GM18520 (cell line): ENCODE data around the gene CAPN5.

Source experiments
- ATAC-seq: cut with Tn5 transposase; IDR thresholded peaks from one replicate; pipeline ENCODE4 v1.9.1; 2021; ENCODE audit not compliant: unreplicated experiment

The CAPN5 gene

DNA sequence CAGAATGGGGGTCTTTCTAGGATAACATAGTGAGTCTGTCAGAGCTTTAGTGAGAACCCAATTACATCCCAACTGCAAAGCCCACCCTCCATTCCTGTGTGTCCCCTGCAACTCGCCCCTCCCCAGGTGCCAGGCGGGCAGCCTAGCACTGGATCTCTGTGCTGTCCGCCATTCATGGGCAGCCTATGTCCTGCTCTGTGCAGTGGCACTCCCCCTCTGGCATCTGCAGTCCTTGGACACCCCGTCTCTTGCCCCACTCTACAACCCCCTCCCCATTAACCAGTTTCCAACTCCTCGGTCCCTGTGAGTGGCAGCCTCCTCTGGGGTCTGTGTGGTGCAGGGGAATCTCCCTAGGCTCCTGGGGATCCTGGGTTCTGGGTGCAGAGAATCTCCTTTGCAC is 98.3 kb downstream of the CAPN5 start:
- ATAC-seq = no peak

DNA sequence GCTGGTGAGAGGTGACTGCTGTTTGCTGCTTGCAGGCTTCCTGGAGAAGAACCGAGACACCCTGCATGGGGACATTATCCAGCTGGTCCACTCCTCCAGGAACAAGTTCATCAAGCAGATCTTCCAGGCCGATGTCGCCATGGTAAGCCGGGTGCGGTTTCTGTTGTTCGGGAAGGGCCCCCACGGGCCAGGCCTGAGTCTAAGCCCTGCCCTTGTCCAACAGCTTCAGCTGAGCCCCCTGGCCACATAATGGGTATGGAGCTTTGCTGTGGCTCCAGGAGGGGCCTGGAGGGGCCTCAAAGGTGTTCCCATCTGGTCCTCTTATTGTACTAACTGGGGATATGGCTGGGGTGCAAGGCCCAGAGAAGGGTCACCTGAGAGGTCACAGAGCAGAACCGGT is 99.2 kb downstream of the CAPN5 start:
- no peak for ATAC-seq

DNA sequence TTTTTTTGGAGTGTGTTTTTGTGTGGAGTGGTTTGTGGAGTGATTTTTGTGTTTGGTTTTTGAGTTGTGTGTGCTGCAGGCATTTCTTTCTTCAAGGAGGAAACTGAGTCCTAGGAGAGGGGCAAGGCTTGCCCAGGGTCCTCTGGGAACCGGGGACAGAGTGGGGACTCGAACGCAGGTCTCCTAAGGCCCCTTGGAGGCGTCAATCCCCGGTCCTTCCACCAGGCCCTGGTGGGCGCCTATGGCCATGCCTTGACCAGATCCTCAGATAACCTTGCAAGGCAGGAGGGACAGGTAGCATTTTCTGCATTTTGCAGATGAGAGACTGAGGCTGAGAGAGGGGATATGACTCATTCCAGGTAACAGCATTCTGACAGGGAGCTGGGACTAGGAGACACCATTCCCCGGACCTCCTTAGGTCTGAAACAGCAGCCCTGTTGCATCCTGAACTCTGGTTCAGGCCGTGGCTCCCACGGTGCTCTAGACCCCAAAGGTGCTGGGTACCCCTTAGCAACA is 100.4 kb downstream of the CAPN5 start:
- ATAC-seq = no peak

DNA sequence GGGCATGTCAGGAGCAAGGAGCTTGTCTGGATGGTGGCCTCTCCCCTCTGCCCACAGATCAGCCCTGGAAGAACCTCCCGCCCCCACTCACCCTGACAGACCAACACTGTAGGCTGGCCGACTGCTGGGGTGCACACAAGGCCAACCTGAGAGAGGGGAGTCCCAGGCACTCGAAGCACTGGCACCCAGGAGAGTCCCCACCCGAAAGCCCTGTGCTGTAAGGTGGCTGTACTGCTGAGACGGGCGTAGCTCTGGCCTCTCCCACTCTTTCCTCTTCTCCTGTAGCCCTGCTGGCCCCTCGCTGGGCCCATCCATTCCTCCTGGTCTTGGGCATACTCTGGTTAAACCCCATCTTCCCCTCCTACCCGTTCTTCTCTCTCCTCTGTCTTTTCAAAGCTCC is 101.0 kb downstream of the CAPN5 start:
- no peak for ATAC-seq

DNA sequence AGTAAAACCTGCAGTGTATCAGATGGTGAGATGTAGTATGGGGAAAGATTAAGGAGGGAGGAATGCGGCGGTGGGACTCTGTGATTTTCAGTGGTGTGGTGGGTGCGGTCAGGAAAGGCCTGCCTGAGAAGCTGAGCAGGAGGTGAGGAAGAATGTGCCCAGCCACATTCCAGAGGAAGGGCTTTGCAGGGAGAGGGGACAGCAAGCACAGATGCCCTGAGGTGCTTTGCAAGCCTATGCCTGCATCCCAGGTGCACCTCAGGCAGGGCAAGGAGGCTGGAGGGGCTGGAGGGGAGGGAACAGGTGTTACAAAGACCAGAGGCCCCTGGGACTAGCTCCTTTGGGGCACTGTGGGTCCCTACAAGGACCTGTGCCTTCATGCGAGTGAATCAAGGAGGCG is 103.3 kb downstream of the CAPN5 start:
- no peak for ATAC-seq

DNA sequence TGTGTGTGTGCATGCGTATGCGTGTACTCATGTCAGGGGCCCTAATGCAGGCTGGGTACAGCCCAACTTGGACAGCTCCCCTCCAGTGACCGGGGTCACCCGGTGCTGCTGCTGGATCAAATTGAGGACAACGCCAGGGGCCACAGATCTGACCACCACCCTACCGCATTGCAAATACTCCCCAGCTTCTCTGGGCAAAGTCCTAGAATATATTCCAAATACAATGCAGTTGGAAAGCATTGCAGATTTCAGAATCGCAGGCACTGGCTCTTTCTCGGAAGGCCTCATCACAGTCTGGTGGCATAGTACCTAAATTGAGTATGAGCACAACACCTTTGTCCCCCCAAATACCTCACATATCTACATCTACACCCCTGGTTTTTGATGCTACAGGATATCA is 104.5 kb downstream of the CAPN5 start:
- ATAC-seq = no peak

DNA sequence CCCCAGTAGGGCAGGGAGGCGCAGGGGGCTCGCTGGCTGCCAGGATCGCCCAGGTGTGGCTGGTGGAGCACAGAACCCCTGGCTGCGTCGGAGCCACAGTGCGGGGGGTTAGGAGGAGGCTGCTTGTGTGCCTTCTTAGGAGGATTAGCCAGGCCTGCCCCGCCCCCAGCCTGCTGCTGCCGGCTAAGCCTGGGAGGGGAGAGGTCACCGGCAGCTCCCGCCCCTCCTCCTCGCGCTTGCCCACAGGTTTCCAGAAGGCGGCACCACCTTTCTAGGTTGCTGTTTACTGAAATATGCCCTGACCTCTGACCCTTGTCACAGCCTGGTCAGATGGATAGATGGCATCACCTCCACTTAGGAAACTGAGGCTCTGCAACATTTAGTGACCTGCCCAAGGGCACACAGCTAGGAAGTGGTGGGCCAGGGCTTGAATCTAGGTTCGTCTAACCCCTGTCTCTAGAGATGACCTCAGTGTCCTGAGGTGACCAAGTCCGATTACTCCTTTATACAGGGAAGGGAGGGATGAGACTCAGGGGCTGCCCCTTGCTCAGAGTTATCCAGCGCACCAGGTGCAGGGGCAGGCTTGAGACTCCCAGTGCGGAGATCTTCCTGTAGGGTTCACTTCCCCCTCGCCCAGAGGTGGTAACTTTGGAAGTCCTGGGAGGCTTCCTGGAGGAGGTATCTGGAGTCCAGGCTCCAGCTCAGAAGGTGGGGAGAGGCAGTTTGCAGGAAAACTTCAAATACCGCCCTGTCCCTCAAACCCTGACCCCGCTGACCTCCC is 105.3 kb downstream of the CAPN5 start:
- no peak for ATAC-seq

DNA sequence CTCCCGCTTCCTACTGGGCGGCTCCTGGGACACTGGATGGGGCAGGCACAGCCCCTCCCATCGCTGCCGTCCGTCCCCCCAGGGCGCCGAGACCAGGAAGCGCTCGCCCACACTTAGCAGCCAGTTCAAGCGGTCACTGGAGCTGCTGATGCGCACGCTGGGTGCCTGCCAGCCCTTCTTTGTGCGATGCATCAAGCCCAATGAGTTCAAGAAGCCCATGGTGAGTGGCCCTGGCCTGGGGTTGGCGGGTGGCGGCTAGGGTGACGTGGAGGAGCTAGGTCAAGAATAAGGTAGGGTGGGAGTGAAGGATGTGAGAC is 105.9 kb downstream of the CAPN5 start:
- ATAC-seq = no peak

DNA sequence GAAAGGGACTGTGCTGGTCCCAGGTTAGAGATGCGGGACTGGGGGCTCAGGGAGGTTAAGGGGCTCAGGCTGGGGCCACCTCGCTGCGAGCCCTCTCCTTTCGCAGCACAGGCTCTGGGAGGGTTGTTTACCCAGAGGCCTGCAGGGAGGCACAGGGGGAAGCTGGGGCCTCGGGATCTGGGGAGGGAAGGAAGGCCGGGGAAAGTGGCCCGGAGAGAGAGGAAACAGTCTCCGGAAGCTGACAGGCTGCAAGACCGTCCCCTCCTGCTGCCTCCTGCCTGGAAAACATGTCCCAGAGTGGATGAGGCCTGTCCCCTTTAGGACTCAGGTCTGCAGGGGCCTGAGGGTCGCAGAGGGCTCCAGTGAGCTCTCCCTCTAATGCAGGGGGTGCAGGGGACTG is 106.7 kb downstream of the CAPN5 start:
- no peak for ATAC-seq

DNA sequence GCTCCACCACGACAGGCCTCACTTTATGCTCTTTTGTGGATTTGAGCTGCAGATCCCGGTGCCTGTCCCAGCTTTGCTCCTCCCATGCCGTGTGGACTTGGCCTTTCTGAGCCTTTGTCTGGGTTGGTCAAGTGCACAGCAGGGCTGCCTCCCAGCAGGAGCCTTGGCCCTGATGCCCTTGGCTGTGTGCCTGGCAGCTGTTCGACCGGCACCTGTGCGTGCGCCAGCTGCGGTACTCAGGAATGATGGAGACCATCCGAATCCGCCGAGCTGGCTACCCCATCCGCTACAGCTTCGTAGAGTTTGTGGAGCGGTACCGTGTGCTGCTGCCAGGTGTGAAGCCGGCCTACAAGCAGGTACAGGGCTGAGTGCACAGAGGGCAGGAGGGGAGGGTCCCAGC is 107.8 kb downstream of the CAPN5 start:
- no peak for ATAC-seq

DNA sequence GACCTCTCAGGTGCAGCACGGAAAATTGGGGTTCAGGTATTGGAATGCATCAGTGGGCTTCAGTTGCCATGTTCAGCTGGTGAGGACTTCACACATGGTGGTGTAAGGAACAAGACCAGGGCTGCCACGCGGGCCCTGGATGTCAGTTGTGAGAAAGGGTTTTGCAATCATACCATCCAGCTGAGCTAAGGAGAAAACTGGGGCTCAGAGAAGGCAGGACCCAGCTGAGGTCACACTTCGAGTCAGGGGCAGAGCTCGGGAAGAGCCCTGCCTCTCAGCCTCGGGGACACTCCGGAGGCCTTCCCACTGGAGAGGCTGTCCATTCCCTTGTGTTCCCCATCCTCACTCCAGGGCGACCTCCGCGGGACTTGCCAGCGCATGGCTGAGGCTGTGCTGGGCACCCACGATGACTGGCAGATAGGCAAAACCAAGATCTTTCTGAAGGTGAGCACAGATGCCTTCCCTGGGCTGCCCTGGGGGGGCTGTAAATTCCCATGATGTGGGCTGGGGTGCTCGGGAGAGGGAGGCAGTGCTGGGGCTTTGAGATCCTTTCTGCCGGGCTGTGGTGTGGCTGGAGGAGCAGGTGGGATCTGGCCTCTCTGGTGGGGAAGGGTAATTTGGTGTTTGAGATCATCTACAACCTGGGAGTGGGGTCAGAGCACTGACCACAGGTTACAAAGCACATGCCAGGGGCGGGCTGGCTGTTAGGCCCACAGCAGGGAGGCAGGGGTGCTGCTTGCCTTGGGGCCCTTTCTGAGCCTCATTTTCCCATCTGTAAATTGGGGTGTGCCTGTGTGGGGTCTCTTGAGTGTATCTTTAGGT is 108.5 kb downstream of the CAPN5 start:
- no peak for ATAC-seq
